Lung (tissue), 12 donors: ENCODE results near the gene FANCE. TPM values are rescaled to one million over a fixed set of nuclear protein-coding genes. Genes with fewer than 3 reads are reported as not detected.

Source experiments
- ATAC-seq: fragments of 200-7000 bp; cut with Tn5 transposase; one replicate; pipeline ENCODE4 v1.9.1; 2020; ENCODE audit warnings: moderate number of reproducible peaks; ENCODE audit not compliant: insufficient read depth, low FRiP score
- DNase-seq, 3 donors: peaks; one replicate each; pipeline ENCODE4 v3.0.0-alpha.2; 2013 to 2017
- H3K27ac ChIP-seq, 2 donors: one replicate each; pipeline ENCODE4 v1.5.1; 2013; ENCODE audit warnings: mild to moderate bottlenecking in 2 of 2, moderate library complexity in 2 of 2, control low read depth in 1 of 2, inconsistent platforms in 1 of 2, low read depth in 1 of 2, low read length in 1 of 2
- H3K27me3 ChIP-seq, 3 donors: one replicate each; pipeline ENCODE4 v1.5.1; 2013; ENCODE audit warnings: low read length in 2 of 3; ENCODE audit not compliant: control insufficient read depth in 3 of 3, insufficient read depth in 3 of 3
- H3K36me3 ChIP-seq, 4 donors: one replicate each; pipeline ENCODE4 v1.5.1; 2013; ENCODE audit warnings: low read length in 4 of 4, mild to moderate bottlenecking in 1 of 4, moderate library complexity in 1 of 4; ENCODE audit not compliant: control insufficient read depth in 4 of 4, insufficient read depth in 4 of 4
- H3K4me1 ChIP-seq, 5 donors: one replicate each; pipeline ENCODE4 v1.5.1; 2013; ENCODE audit warnings: low read length in 5 of 5, mild to moderate bottlenecking in 2 of 5, moderate library complexity in 1 of 5; ENCODE audit not compliant: control insufficient read depth in 5 of 5, insufficient read depth in 5 of 5
- H3K4me3 ChIP-seq: one replicate; pipeline ENCODE4 v1.5.1; 2013; ENCODE audit warnings: mild to moderate bottlenecking, control low read depth, moderate library complexity
- H3K9ac ChIP-seq, 2 donors: one replicate each; pipeline ENCODE4 v1.5.1; 2013; ENCODE audit warnings: low read length in 2 of 2, control low read depth in 1 of 2; ENCODE audit not compliant: insufficient read depth in 1 of 2
- H3K9me3 ChIP-seq, 4 donors: one replicate each; pipeline ENCODE4 v1.5.1; 2013; ENCODE audit warnings: low read length in 3 of 4, mild to moderate bottlenecking in 1 of 4, moderate library complexity in 1 of 4; ENCODE audit not compliant: control insufficient read depth in 4 of 4, insufficient read depth in 3 of 4
- CTCF ChIP-seq: IDR thresholded peaks from 2 replicates; pipeline ENCODE4 v1.5.1; 2012; ENCODE audit warnings: mild to moderate bottlenecking; ENCODE audit errors: control extremely low read depth, extremely low read depth
- WGBS, 2 donors: extraction: QIAGEN DNeasy Blood & Tissue Kit; methylation state at CpG; one replicate each; pipeline ENCODE4 v1.1.7; 2013; 5-methylcytosine and 5-hydroxymethylcytosine counted together
- polyA plus RNA-seq, 2 donors: library from polyadenylated mRNA; stranded (reverse); fragments of 200-250 nt; gene quantifications; one replicate each; pipeline ENCODE4 v1.2.1, GENCODE V29; 2013
- total RNA-seq, 2 donors: library from RNA; depleted of rRNA in 1 of 2; stranded (reverse); fragments of >200 nt in 1 of 2; gene quantifications; one replicate each; pipeline ENCODE4 v1.2.1, GENCODE V29; 2014 to 2021
- donor health status: control.
- donor health status: control.
- donor health status: Bipolar disorder and iron deficiency.
- donor health status: healthy.
- donor health status: DM: yes; HTN: yes; CAD: no.

FANCE gene
- total and polyA plus RNA-seq, 4 donors: 3.1 to 7.3 (median 6.3) TPM

GRCh38 chr6:35454391-35455110 lies 2.4 kb downstream of the FANCE start:
- ATAC-seq (no peak), DNase-seq (no peak)
- Histone ChIP-seq H3K27ac (no peak overlapping the region), H3K4me3 (no peak overlapping the region), H3K9ac (no peak overlapping the region), H3K27me3 (no peaks in the 10 kb centered on the region), H3K9me3 (no peaks in the 10 kb centered on the region), H3K4me1 (peaks cover 0 to 25% (median 4%) of the 10 kb centered on the region in 5 donors), H3K36me3 (peaks cover 0 to 15% (median 9%) of the 10 kb centered on the region in 4 donors)
- 76 to 84% methylated on average over 9 of the region's 9 CpGs for WGBS, 2 donors
- TF ChIP-seq CTCF: no peak

GRCh38 chr6:35457907-35458306 lies 5.8 kb downstream of the FANCE start:
- Histone ChIP-seq H3K9me3 (no peaks in the 10 kb centered on the region), H3K9ac (no peak overlapping the region), H3K27me3 (no peaks in the 10 kb centered on the region), H3K36me3 (peaks cover 0 to 25% (median 18%) of the 10 kb centered on the region in 4 donors), H3K27ac (no peak overlapping the region), H3K4me1 (peaks cover 0 to 18% (median 2%) of the 10 kb centered on the region in 5 donors), H3K4me3 (no peak overlapping the region)
- ATAC-seq: no peak
- no peak for TF ChIP-seq CTCF
- no peak for DNase-seq
- 85 to 87% methylated on average over 4 of the region's 4 CpGs for WGBS, 2 donors

GRCh38 chr6:35461270-35461669 lies 9.1 kb downstream of the FANCE start:
- WGBS, 2 donors: 79 to 90% methylated on average over 3 of the region's 3 CpGs
- Histone ChIP-seq H3K36me3 (peaks cover 0 to 24% (median 17%) of the 10 kb centered on the region in 4 donors), H3K4me1 (peaks cover 0 to 2% (median 0%) of the 10 kb centered on the region in 5 donors), H3K9ac (no peak overlapping the region), H3K9me3 (no peaks in the 10 kb centered on the region), H3K27me3 (no peaks in the 10 kb centered on the region), H3K27ac (no peak overlapping the region), H3K4me3 (no peak overlapping the region)
- DNase-seq (no peak), ATAC-seq (no peak)
- no peak for TF ChIP-seq CTCF
